IgD-negative memory B cell (primary cell): ENCODE data around the gene CXorf66. TPM values are rescaled to one million over a fixed set of nuclear protein-coding genes. Genes with fewer than 3 reads are reported as not detected.

ENCODE experiments used
- polyA plus RNA-seq: library from polyadenylated mRNA; unstranded; fragments of 300-500 nt; fragmentation: Illumina TruSeq; gene quantifications from one replicate; pipeline ENCODE4 v1.2.3, GENCODE V29; 2021

Gene CXorf66
- polyA plus RNA-seq, 1 donor from 2014 or later = not detected

Other genes starting within 250 kb of the CXorf66 start
- gene ATP11C, start 32.5 kb downstream of the CXorf66 start, polyA plus RNA-seq = 6.1 TPM